Ishikawa (cell line): ENCODE measurements around the gene ATOH7.

Source experiments
- CEBPB ChIP-seq: IDR thresholded peaks from 2 replicates; pipeline ENCODE4 v1.6.1; 2012
- CREB1 ChIP-seq: IDR thresholded peaks from 2 replicates; pipeline ENCODE4 v1.6.1; 2012; ENCODE audit warnings: low read depth
- EP300 ChIP-seq: IDR thresholded peaks from 2 replicates; pipeline ENCODE4 v1.6.1; 2012; ENCODE audit warnings: borderline replicate concordance
- FOXM1 ChIP-seq: IDR thresholded peaks from 2 replicates; pipeline ENCODE4 v1.6.1; 2012; ENCODE audit warnings: low read depth, borderline replicate concordance
- NFIC ChIP-seq: IDR thresholded peaks from 2 replicates; pipeline ENCODE4 v1.6.1; 2012
- RAD21 ChIP-seq: IDR thresholded peaks from 2 replicates; pipeline ENCODE4 v1.6.1; 2012; ENCODE audit warnings: low read depth
- TAF1 ChIP-seq: IDR thresholded peaks from 2 replicates; pipeline ENCODE4 v1.6.1; 2012; ENCODE audit warnings: low read depth, mild to moderate bottlenecking
- YY1 ChIP-seq: IDR thresholded peaks from 2 replicates; pipeline ENCODE4 v1.6.1; 2012; ENCODE audit warnings: low read depth
- TF ChIP-seq, protein P1 (sequence below): IDR thresholded peaks from 2 replicates; pipeline ENCODE4 v1.6.1; 2012; ENCODE audit warnings: low read depth, mild to moderate bottlenecking

DNA sequence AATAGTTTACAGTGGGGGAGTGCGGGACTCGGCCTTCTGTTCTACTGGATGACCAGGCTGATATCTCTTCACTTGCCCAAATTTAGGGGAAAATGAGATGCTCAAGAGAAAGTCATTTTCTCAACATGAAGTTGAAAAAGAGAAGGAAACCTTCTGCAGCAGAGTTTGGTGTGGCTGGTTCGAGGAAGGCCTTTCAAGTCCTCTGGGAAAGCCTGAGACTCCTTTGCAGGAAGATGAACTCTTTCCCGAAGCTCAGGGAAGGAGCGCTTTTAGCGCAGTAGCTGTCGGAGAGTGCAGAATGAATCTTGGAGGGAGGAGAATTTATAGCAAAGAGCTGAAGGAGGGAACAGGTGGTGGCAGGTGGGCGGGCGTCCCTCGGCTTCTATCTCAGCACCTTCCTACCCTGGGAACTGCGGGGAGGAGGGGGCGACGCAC lies at the start of gene ATOH7:
- TF ChIP-seq CREB1 (no peak), NFIC (no peak), CEBPB (no peak), RAD21 (no peak), FOXM1 (no peak), YY1 (no peak), EP300 (no peak), TAF1 (no peak)
- TF ChIP-seq, protein P1, sequence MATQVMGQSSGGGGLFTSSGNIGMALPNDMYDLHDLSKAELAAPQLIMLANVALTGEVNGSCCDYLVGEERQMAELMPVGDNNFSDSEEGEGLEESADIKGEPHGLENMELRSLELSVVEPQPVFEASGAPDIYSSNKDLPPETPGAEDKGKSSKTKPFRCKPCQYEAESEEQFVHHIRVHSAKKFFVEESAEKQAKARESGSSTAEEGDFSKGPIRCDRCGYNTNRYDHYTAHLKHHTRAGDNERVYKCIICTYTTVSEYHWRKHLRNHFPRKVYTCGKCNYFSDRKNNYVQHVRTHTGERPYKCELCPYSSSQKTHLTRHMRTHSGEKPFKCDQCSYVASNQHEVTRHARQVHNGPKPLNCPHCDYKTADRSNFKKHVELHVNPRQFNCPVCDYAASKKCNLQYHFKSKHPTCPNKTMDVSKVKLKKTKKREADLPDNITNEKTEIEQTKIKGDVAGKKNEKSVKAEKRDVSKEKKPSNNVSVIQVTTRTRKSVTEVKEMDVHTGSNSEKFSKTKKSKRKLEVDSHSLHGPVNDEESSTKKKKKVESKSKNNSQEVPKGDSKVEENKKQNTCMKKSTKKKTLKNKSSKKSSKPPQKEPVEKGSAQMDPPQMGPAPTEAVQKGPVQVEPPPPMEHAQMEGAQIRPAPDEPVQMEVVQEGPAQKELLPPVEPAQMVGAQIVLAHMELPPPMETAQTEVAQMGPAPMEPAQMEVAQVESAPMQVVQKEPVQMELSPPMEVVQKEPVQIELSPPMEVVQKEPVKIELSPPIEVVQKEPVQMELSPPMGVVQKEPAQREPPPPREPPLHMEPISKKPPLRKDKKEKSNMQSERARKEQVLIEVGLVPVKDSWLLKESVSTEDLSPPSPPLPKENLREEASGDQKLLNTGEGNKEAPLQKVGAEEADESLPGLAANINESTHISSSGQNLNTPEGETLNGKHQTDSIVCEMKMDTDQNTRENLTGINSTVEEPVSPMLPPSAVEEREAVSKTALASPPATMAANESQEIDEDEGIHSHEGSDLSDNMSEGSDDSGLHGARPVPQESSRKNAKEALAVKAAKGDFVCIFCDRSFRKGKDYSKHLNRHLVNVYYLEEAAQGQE, result no peak
